GM19099 (cell line): ENCODE measurements around the gene MYH15.

ENCODE experiments used
- POLR2A ChIP-seq: IDR thresholded peaks from 3 replicates; pipeline ENCODE4 v1.6.1; 2011; ENCODE audit warnings: low read depth; ENCODE audit not compliant: insufficient read length; ENCODE audit errors: extremely low read depth

MYH15 gene

DNA sequence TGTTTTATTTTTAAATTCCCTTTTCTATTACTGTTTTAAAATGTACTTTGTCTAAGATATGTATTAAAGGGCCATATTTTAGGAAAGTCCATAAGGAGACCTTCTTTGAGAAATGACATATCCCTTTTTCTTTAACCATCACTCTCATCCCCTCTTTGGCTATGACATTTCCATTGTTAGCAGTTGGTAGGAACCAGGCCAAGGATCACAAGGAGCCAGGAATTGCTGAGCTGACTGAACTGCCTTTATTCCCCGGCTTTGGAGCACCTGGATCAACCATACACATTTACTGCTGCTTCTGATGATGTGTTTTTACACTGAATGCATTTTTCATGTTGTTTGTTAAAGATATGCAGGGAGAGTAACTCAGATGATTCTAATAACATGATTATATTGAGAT lies 134.4 kb downstream of the MYH15 start:
- no peak for TF ChIP-seq POLR2A

DNA sequence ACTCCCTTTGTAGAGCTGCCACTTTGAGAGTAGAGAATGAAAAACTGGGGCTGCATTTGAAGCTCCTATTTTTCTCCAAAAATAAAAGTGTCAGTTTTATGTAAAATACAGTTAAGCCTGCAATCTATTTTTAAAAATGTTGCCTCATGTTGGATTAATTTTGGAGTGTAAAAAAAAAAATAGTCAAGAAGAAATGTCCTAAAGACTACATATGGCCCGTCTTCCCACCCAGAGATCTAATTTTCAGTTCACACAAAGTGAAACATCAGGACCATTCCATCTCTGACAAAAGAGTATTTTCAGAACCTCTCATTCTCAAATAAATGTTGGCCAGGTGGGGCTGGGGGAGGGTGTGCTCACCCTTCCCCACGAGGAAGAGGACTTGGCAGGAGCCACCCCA lies 151.4 kb downstream of the MYH15 start:
- no peak for TF ChIP-seq POLR2A

DNA sequence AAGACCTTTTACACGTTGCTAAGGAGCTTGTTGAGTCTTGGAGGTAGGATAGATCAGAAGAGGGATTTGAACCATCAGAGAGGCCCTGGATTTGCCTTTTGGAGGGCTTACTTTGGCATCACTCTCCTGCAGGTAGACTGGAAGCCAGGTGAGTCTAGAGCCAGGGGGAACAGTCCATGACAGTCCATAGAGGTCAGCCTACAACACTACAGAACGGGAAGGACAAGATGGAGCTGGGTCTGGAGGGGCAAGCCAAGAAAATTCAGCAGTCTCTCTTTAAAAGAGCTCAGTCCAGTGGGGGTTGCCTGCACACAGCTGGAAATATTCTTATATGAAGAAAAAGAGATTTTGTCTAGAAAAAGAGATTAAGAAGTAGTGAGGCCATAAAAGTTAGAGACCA lies 153.4 kb downstream of the MYH15 start:
- TF ChIP-seq POLR2A = no peak

DNA sequence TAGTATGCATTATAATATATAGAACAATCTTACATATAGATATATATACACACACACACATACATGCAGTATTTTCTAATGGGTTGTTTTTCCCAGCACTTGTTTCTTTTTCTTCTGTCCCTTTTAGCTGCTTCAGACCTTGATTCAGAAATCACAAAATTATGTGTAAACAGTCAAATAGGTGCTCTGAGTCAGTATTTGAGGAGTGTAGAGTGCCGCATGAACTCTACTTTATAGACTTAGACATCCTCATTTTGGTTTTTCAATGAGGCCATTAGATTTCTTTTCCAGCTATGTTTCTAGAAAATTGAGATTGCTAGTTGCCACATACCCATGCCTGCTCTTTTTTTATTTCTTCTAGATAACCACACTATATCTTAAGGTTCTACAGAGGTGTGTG lies 155.8 kb downstream of the MYH15 start:
- no peak for TF ChIP-seq POLR2A

DNA sequence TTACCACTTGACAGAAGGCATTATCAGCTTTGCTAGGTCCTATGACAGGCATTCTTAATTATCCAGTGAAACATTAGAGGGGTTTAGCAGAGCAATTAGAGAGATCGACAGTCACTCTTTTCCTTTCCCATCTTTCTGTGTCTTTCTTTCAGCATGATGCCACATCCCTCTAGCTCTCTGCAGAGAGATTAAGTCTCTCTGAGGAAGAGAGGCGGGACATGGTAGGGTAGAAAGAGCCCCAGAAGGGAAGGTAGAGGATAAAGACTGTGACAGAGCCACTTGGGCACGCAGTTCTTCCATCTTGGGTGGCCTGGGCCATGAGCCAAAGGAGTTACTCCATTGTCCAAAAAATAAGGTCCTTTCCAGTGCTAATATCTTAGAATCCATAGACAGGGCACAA lies 158.2 kb downstream of the MYH15 start:
- TF ChIP-seq POLR2A = no peak

DNA sequence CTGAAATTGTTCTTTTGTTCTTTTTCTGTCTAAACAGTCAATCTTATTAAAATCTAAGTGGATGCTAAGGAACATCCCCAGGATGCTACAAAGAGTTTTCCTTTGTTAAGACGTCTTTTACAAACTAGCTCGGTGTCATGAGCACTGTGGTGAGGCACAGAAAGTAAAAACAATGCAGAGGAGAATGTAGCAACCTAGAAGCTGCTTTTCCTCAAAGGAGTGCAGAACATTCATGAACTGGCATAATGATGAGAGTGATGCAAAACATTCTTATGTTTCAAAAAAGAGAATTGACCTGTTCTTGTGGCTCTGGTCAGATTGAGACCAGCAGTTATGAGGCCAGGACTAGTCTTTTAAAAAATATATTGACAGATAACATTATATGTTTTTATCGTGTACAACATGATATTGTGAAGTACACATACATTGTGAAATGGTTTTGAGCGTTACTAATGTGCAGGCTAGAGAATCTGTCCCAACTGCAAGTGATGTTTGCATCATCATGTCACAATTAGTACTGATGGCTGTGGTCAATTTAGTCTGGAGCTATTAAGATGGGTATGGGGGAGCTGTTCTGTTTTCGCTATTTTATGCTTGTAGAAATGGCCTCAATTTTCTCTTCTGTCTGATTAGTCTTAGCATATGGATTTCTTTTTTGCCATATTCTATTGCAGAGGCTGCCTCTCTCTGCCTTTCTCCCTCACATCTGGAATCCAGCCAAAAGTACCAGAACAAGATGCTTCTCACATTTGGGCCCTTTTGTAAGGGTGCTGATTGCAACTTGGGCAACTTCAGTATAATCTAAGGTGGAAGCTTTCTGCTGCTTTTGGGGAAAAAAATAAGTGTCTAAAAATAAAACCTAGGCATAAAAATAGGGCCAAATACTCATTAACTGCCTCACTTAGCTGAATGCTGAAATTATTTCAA lies 163.8 kb downstream of the MYH15 start:
- no peak for TF ChIP-seq POLR2A

DNA sequence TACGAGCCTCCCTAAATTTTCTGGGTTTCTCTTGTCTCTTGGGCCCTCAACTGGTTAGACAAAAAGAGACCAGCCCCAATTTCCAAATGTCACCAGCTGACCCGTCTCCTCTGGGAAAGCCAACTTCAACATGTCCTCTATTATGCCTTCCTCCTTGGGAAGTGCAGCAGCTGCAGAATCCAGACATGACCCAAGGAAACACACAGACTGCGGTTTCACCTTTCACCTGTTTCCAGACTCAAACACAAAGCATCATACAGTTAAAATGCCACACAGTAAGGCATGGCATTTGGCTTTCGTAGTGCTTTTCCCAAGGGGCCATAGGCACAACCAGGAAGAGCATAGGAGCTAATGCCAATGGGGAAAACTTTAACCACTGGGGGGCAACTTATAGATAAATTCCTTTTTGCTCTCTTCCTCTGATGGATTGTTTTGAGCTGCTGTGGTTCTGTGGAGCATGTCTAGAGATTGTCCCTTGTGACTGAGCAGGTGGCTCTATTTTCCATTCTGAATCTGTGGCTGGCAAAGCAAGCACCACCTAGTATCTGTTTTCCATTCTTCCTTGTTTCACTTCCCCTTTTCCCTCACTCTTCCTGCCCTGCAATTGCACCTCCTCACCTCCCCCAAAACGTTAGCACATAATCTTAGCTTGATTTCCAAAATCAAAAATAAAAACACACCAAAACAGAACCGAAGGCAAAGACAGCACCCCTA lies 164.7 kb downstream of the MYH15 start:
- no peak for TF ChIP-seq POLR2A

DNA sequence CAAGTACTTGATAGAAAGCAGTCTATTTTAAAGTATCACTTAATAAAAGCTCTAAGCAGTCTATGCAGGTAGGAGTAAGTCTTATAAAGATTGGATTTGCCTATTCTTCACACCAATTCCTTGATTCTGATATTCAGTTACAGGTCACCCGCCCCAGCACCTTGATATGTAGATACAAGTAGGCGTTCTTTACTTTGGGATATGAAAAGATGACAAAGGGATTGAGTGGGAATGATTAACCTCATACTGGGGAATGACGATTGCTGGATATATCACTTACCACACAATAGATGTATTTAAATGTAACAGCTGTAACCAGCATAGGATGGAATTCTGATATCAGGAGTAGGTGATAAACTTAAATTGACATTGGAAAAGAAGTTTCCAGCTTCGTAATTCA lies 166.9 kb downstream of the MYH15 start:
- no peak for TF ChIP-seq POLR2A

DNA sequence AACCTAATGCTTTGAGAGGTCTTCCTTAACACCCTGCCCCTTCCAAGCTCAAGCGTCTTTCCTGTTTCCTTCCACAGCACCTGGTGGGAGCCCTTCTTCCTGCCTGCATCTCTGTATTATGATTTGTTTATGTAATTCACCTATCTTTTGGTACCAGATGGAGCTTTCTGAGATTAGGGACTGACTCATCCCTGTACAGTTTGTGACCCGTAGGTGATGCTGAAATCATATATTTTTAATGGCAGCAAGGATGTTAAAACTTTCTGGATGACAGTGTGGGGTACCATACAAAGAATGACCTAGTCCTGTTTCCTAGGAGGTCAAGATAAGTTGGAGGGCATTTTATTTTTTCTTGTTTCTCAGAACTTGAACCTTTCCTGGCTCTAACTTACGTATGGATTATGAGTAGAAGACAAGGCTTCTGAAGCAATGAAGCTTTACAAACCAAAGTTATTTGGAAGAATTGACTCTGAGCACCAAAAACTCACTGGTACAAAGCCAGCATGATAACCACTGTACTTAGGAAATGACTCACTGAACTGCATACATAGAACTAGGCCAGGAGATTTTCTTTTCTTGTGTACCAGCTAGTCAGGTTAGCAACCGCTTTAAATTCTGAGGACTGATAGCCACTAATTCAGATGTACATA lies 167.4 kb downstream of the MYH15 start:
- no peak for TF ChIP-seq POLR2A

DNA sequence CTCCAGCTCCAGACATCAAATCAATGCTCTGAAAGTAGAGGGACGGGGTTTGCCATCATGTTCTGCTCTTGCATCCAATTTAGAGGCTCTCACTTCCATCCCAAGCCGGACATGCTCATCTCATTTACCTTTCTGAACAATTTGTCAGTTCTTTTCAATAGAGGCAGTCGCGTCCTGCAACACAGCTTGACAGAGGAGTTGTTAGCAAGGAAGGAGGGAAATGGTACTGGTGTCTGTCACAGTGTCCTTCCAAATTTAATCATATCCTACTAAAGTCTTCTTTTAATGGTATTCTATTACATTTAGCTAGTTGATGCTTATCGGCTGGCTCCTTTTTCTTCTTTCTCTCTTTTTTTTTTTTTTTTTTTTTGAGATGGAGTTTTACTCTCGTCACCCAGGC lies 168.5 kb downstream of the MYH15 start:
- no peak for TF ChIP-seq POLR2A

DNA sequence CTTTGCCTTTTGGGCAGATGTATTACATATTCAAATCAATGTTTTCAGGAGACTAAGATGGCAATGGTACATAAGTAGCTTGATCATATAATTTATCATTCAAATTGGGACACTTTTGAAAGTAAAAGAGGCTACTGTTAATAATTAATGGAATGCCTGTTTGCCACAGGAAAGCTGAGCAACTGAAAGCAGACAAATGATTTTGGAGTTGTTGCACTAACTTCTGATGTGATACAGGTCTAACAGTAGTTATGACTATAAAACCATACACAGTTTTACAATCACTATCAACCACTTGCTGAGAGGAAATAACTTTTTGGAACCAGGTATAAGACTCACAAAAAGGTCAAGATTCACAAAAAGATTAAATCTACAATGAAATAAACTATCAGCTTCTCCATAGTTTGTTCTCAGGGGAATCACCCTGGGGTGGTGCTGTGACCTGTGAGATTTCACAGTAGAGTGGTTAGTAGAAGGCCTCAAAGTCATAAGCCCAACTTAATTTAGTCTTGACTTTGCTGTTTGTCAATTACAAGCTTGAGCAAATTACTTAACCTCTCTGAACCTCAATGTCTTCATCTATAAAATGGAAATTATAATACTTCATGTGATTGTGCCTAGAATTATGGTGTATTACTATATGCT lies 171.4 kb downstream of the MYH15 start:
- TF ChIP-seq POLR2A = no peak

DNA sequence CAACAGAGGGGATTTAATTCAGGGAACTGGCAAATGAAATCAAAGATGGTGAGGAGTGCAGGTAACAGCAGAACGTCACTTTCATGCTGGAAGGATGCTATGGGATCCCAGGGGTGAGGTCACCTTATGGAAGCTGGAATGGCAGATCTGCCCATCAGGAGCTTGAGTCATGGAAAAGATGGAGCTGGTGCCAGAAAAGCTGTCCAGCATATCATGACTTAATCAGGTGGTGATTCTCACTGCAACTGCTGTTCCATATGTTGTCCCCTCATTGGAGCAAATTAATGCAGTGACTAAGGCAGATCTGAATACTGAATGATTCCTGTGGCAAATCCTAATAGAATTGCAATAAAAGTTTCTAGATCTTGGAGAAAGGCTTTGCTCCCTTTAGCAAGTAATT lies 175.7 kb downstream of the MYH15 start:
- TF ChIP-seq POLR2A = no peak

DNA sequence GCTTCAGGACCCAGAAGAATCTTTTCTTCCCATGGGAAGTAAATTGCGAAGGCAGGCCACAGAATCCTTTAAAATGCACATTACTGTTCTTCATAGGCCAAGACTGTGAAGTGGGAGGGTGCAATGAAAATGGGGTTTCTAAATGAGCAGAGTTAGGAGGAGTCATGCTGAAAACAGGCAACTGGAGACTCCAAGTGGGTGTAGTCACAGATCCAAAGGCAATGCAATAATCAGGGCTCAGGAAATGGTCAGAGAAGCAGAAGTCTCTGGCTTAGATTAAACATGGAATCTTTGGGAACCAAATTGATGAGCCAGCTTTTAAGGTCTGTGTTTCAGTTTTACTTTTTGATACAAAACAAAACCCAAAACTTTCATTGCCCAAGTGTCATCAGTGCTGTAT lies 176.4 kb downstream of the MYH15 start:
- no peak for TF ChIP-seq POLR2A

DNA sequence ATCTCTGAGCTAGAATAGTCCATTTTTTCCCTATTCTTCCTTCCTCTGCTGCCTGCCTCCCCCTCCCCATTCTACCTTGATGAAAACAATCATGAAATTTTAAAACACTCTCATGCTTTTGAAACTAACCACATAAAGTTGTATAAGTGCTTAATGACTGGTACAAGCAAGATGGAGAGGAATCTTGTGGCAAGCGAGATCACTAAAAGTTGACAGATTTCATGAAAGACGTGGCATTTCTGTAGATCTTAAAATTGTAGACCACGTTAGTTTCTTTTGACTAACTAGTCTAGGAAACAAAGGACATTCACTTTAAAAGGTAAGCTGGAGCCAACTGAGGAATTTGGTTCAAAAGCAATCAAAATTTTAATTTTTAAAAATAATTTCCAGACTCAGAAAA lies 178.6 kb downstream of the MYH15 start:
- TF ChIP-seq POLR2A = no peak
